ENCODE data around the gene SUGP1. TPM values are rescaled to one million over a fixed set of nuclear protein-coding genes. Genes with fewer than 3 reads are reported as not detected.

SUGP1 gene
- 91.6 TPM for polyA plus RNA-seq (2012; ENCODE audit: insufficient read depth, insufficient read length, low read depth)

- Histone ChIP-seq H3K9me3 (no peaks in the 10 kb centered on the region), H3K27me3 (no peaks in the 10 kb centered on the region), H3K4me1 (no peaks in the 10 kb centered on the region), H3K36me3 (peaks cover 29% of the 10 kb centered on the region), H3K4me3 (ENCODE audit: low read depth, low read length) (peak within 1 kb of the TSS; percentile 99)
- peak; percentile 93 for DNase-seq
- TF ChIP-seq CTCF (IDR thresholded peaks at IDR 0.05; ENCODE audit: low read depth, low read length) = peak; percentile 19
These were observed at the start of gene SUGP1, which contains the start of gene MAU2 for GRCh38 chr19:19320361-19321140. Gene SUGP1 (minus strand): TSS chr19:19320509. CDS start chr19:19320496, 13 bp downstream. Gene MAU2 (plus strand): TSS chr19:19320829. CDS start chr19:19320860, 31 bp downstream.

- TF ChIP-seq CTCF (IDR thresholded peaks at IDR 0.05; ENCODE audit: low read depth, low read length) = no peak
- no peak for DNase-seq
- H3K4me3 ChIP-seq (ENCODE audit: low read depth, low read length) = no peak overlapping the region
- no peaks in the 10 kb centered on the region for H3K27me3 ChIP-seq
- no peaks in the 10 kb centered on the region for H3K9me3 ChIP-seq
- no peaks in the 10 kb centered on the region for H3K4me1 ChIP-seq
- no peaks in the 10 kb centered on the region for H3K36me3 ChIP-seq
These were observed 47.8 kb upstream of the SUGP1 start for GRCh38 chr19:19368087-19368486.

GRCh38 chr19:19366434-19367396, 46.4 kb upstream of the SUGP1 start:
- DNase-seq = peak; percentile 75
- H3K27me3 ChIP-seq = no peaks in the 10 kb centered on the region
- H3K4me3 ChIP-seq (ENCODE audit: low read depth, low read length) = peak overlapping the region; percentile 3; the same call in 1 of the 2 replicates
- H3K4me1 ChIP-seq = no peaks in the 10 kb centered on the region
- H3K36me3 ChIP-seq = no peaks in the 10 kb centered on the region
- H3K9me3 ChIP-seq = no peaks in the 10 kb centered on the region
- TF ChIP-seq CTCF (IDR thresholded peaks at IDR 0.05; ENCODE audit: low read depth, low read length) = peak; percentile 96

- Histone ChIP-seq H3K36me3 (0 out of 2 replicates have a peak, but pooled peaks cover under 1% of the 10 kb centered on the region), H3K27me3 (no peaks in the 10 kb centered on the region), H3K9me3 (no peaks in the 10 kb centered on the region), H3K4me3 (ENCODE audit: low read depth, low read length) (no peak overlapping the region), H3K4me1 (no peaks in the 10 kb centered on the region)
- TF ChIP-seq CTCF (IDR thresholded peaks at IDR 0.05; ENCODE audit: low read depth, low read length) = no peak
- no peak for DNase-seq
These were observed 41.8 kb upstream of the SUGP1 start for GRCh38 chr19:19362075-19362474.

- TF ChIP-seq CTCF (IDR thresholded peaks at IDR 0.05; ENCODE audit: low read depth, low read length) = peak; percentile 82
- Histone ChIP-seq H3K27me3 (no peaks in the 10 kb centered on the region), H3K4me1 (no peaks in the 10 kb centered on the region), H3K4me3 (ENCODE audit: low read depth, low read length) (no peak overlapping the region), H3K9me3 (no peaks in the 10 kb centered on the region), H3K36me3 (peaks cover 10% of the 10 kb centered on the region)
- peak; percentile 88 for DNase-seq
These were observed 40.8 kb upstream of the SUGP1 start for GRCh38 chr19:19361075-19361594.
